ENCODE data around the gene SLC20A1. TPM values are rescaled to one million over a fixed set of nuclear protein-coding genes. Genes with fewer than 3 reads are reported as not detected.
A peak's percentile ranks its signal among the peaks of the same experiment; 100 is the strongest.

The SLC20A1 gene
- total RNA-seq, 1 experiment from 2014 or later: 209 TPM

DNA sequence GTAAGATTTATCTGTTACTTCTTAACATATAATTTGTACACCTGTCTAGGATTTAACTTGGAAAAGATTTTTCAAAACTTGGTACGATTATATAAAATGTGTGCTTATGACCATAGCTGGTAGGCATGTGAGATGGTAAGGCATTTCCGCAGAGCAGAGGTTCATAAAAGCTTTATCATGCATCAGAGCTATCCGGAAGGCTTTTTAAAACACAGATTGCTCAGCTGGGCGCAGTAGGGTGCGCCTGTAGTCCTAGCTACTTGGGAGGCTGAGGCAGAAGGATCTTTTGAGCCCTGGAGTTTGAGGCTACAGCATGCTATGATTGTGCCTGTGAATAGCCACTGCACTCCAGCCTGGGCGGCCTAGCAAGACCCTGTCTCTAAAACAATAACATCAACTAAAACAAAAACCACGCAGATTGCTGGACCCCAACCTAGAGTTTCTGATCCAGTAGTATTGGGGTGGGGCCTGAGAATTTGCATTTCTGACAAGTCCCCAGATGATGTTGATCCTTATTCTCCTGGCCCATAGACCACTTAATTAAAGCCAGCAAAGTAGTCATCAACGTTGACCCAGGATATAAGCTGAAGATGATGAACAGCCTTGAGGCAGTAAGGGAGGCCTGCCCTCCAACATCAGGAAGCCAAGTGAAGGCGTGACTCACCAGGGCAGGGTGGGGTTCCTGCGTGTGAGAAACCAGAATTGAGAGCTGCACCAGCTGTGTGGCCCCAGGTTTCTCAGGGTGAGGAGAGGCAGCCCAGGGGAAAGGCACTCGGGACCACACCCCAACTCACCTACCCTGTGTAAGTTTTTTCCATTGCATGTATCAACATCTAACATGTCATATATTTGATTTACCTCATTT is 21.6 kb upstream of the SLC20A1 start:
- peak; percentile 44 for ATAC-seq
- BruUV-seq (replicated peaks): no TSS peak
- H3K27ac ChIP-seq (ENCODE audit: low read length): peak overlapping the region; percentile 94

DNA sequence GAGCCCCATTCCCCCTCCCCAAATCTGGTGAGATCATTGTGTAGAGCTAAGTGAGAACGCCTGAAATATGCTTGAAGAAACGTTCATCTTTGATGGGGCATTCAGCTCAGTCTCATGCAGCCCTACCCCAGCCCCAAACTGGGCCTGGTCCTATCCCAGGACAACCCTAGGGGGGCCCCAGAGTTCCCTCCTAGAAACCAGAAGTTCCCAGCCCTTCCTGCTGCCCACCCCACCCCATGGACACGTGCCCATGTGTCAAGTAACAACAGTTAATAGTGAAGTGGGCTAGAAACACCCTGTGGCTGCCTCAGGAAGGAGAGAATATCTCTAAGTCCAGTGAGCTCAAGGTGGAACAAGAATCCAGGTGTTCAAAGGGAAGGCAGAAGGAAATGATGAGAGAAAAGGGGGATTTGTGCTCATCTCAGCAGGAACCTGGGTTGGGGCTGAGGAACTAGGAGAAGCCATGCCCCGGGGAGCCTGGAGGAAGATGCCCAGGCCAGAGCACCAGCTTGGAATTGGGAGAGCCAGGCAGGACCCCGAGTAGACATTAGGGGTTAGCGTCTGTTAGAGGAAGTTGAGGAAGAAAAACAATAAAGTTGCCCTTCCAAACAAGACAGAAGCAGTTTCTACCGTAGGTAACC is 20.1 kb upstream of the SLC20A1 start:
- no peak for DNase-seq
- Histone ChIP-seq H4K20me1 (ENCODE audit: low read length) (no peaks in the 10 kb centered on the region), H3K79me2 (ENCODE audit: low read length) (peaks cover 9% of the 10 kb centered on the region; the same call in 1 of the 2 replicates), H3K9me2 (replicated peaks; ENCODE audit: low read length) (no peaks in the 10 kb centered on the region), H3K4me3 (ENCODE audit: low read length) (no peak overlapping the region), H3K36me3 (ENCODE audit: low read depth, low read length) (no peaks in the 10 kb centered on the region), H3K4me1 (ENCODE audit: insufficient read depth, low read length) (peaks cover 91% of the 10 kb centered on the region), H3K27ac (ENCODE audit: low read length) (peak overlapping the region; percentile 94), H3K27me3 (ENCODE audit: low read length) (no peaks in the 10 kb centered on the region), H3F3A (ENCODE audit: low read length, unreplicated experiment) (peaks cover 13% of the 10 kb centered on the region), H3K4me2 (ENCODE audit: low read length) (peak overlapping the region; percentile 71), H2AFZ (ENCODE audit: low read length) (no peak overlapping the region), H3K9ac (ENCODE audit: low read length) (peak overlapping the region; percentile 74), H3K9me3 (ENCODE audit: low read length) (no peaks in the 10 kb centered on the region)
- intact Hi-C loops (cut with micrococcal nuclease): loop anchor here (1.0 kb wide), 2 partner anchors 25 to 65 kb away; no protein-coding TSS in a partner anchor
- no TSS peak for BruUV-seq (replicated peaks)
- ATAC-seq: no peak
- CTCF ChIA-PET: interaction anchor here (0.6 to 0.8 kb wide), 2 partner anchors 39 to 67 kb away, joined by 3 read pairs; no protein-coding TSS in a partner anchor
- POLR2A ChIA-PET (ENCODE audit: unreplicated experiment): interaction anchor here (1.0 kb wide), 1 partner anchor 20 kb away, joined by 7 read pairs; the partner anchor contains the start of gene SLC20A1
- TF ChIP-seq, protein P1, sequence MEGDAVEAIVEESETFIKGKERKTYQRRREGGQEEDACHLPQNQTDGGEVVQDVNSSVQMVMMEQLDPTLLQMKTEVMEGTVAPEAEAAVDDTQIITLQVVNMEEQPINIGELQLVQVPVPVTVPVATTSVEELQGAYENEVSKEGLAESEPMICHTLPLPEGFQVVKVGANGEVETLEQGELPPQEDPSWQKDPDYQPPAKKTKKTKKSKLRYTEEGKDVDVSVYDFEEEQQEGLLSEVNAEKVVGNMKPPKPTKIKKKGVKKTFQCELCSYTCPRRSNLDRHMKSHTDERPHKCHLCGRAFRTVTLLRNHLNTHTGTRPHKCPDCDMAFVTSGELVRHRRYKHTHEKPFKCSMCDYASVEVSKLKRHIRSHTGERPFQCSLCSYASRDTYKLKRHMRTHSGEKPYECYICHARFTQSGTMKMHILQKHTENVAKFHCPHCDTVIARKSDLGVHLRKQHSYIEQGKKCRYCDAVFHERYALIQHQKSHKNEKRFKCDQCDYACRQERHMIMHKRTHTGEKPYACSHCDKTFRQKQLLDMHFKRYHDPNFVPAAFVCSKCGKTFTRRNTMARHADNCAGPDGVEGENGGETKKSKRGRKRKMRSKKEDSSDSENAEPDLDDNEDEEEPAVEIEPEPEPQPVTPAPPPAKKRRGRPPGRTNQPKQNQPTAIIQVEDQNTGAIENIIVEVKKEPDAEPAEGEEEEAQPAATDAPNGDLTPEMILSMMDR (conservative IDR thresholded peaks at IDR 0.05; ENCODE audit: low read depth, low read length): no peak
- TF ChIP-seq EZH2 (IDR thresholded peaks at IDR 0.05; ENCODE audit: low read length, unreplicated experiment) (no peak), EZH2phosphoT487 (IDR thresholded peaks at IDR 0.05; ENCODE audit: borderline replicate concordance, low read length) (no peak)

More for the DNA sequence above, 21.6 kb upstream of the SLC20A1 start:
- intact Hi-C loops (cut with micrococcal nuclease): no loop called here
- Histone ChIP-seq H3K79me2 (ENCODE audit: low read length) (peaks cover 9% of the 10 kb centered on the region; the same call in 1 of the 2 replicates), H3K9me2 (replicated peaks; ENCODE audit: low read length) (no peaks in the 10 kb centered on the region), H3K4me3 (ENCODE audit: low read length) (peak overlapping the region; percentile 19; the same call in 1 of the 2 replicates), H3K36me3 (ENCODE audit: low read depth, low read length) (no peaks in the 10 kb centered on the region), H3K4me2 (ENCODE audit: low read length) (peak overlapping the region; percentile 71), H3F3A (ENCODE audit: low read length, unreplicated experiment) (peaks cover 13% of the 10 kb centered on the region), H3K27me3 (ENCODE audit: low read length) (no peaks in the 10 kb centered on the region), H3K9ac (ENCODE audit: low read length) (peak overlapping the region; percentile 74), H3K4me1 (ENCODE audit: insufficient read depth, low read length) (peaks cover 80% of the 10 kb centered on the region), H4K20me1 (ENCODE audit: low read length) (no peaks in the 10 kb centered on the region), H3K9me3 (ENCODE audit: low read length) (no peaks in the 10 kb centered on the region), H2AFZ (ENCODE audit: low read length) (no peak overlapping the region)
- no peak for TF ChIP-seq EZH2 (IDR thresholded peaks at IDR 0.05; ENCODE audit: low read length, unreplicated experiment)
- TF ChIP-seq EZH2phosphoT487 (IDR thresholded peaks at IDR 0.05; ENCODE audit: borderline replicate concordance, low read length): no peak
- TF ChIP-seq, protein P1 (conservative IDR thresholded peaks at IDR 0.05; ENCODE audit: low read depth, low read length): no peak
- POLR2A ChIA-PET (ENCODE audit: unreplicated experiment): interaction anchor here (0.6 to 1.0 kb wide), 2 partner anchors 14 to 22 kb away, joined by 3 to 7 read pairs; partner anchors contain the start of gene SLC20A1
- CTCF ChIA-PET: interaction anchor here (0.7 to 0.9 kb wide), 2 partner anchors 22 to 102 kb away, joined by 3 to 4 read pairs; no protein-coding TSS in a partner anchor
- DNase-seq: peak; percentile 94

Data from PC-3 (cell line).